Panc1 (cell line): ENCODE results near the gene GDPD5.

ENCODE experiments used
- POLR2AphosphoS5 ChIP-seq: IDR thresholded peaks from 2 replicates; pipeline ENCODE4 v1.6.1; 2012; ENCODE audit warnings: mild to moderate bottlenecking, low read depth, low read length, moderate library complexity
- SIN3A ChIP-seq: IDR thresholded peaks from 2 replicates; pipeline ENCODE4 v1.6.1; 2012; ENCODE audit warnings: low read depth, mild to moderate bottlenecking, low read length, moderate library complexity, borderline replicate concordance; ENCODE audit not compliant: insufficient read depth
- TCF7L2 ChIP-seq: IDR thresholded peaks from 2 replicates; pipeline ENCODE4 v1.6.1; 2011; ENCODE audit warnings: mild to moderate bottlenecking, low read depth, low read length, inconsistent platforms
- TF ChIP-seq, protein P1 (sequence below): fragments of 450-650 bp; IDR thresholded peaks from 2 replicates; pipeline ENCODE4 v1.5.1; 2017; ENCODE audit warnings: mild to moderate bottlenecking
- TF ChIP-seq, protein P2 (sequence below), 2 experiments: IDR thresholded peaks; 2 replicates each; pipeline ENCODE4 v1.6.1; 2011 to 2012; ENCODE audit warnings: low read depth in 2 of 2, control low read depth in 1 of 2, low read length in 1 of 2, mild to moderate bottlenecking in 1 of 2, moderate library complexity in 1 of 2; ENCODE audit not compliant: insufficient read depth in 1 of 2

DNA sequence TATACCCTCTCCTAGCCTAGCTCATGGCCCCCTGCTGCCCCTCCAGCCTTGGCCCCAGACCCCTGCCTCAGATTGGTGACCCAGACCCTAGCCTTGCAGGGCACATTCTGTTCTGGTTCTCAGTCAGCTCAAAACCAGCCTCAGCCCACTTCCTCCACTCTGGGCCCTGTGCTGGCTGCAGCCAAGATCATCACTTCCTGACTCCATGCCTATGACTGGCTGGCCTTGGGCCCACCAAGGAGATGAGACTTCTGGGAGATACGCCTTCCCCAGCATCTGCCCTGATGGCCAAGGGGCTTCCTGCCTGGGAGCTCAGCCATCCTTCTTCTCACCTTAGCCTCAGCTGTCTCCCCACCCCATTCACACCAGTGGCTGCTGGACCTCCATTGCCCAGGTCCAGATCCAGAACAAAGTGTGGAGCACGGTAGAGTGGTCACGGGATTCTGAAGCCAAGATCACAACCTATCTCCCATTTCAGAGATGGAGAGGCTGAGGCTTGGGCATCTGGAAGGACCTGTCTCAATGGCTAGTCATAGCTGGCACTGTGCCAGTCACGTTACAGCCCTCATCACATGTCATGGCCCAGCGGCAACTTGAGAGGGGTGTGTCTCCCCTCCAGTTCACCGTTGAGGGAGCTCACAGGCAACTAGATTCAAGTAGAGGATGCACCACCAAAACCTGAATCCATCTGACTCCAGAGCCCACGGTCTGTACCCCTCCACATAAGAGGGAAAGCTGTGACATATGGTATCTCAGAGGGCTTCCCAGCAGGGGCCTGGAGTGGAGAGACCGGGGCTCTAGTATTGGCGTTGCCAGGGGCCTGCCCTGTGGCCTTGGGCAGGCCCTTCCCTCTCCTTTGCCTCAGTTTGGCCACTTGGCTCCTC lies 49.7 kb downstream of the GDPD5 start:
- TF ChIP-seq, protein P1, sequence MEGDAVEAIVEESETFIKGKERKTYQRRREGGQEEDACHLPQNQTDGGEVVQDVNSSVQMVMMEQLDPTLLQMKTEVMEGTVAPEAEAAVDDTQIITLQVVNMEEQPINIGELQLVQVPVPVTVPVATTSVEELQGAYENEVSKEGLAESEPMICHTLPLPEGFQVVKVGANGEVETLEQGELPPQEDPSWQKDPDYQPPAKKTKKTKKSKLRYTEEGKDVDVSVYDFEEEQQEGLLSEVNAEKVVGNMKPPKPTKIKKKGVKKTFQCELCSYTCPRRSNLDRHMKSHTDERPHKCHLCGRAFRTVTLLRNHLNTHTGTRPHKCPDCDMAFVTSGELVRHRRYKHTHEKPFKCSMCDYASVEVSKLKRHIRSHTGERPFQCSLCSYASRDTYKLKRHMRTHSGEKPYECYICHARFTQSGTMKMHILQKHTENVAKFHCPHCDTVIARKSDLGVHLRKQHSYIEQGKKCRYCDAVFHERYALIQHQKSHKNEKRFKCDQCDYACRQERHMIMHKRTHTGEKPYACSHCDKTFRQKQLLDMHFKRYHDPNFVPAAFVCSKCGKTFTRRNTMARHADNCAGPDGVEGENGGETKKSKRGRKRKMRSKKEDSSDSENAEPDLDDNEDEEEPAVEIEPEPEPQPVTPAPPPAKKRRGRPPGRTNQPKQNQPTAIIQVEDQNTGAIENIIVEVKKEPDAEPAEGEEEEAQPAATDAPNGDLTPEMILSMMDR = no peak
- TF ChIP-seq SIN3A (no peak), POLR2AphosphoS5 (no peak), TCF7L2 (no peak)
- TF ChIP-seq, protein P2, sequence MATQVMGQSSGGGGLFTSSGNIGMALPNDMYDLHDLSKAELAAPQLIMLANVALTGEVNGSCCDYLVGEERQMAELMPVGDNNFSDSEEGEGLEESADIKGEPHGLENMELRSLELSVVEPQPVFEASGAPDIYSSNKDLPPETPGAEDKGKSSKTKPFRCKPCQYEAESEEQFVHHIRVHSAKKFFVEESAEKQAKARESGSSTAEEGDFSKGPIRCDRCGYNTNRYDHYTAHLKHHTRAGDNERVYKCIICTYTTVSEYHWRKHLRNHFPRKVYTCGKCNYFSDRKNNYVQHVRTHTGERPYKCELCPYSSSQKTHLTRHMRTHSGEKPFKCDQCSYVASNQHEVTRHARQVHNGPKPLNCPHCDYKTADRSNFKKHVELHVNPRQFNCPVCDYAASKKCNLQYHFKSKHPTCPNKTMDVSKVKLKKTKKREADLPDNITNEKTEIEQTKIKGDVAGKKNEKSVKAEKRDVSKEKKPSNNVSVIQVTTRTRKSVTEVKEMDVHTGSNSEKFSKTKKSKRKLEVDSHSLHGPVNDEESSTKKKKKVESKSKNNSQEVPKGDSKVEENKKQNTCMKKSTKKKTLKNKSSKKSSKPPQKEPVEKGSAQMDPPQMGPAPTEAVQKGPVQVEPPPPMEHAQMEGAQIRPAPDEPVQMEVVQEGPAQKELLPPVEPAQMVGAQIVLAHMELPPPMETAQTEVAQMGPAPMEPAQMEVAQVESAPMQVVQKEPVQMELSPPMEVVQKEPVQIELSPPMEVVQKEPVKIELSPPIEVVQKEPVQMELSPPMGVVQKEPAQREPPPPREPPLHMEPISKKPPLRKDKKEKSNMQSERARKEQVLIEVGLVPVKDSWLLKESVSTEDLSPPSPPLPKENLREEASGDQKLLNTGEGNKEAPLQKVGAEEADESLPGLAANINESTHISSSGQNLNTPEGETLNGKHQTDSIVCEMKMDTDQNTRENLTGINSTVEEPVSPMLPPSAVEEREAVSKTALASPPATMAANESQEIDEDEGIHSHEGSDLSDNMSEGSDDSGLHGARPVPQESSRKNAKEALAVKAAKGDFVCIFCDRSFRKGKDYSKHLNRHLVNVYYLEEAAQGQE (IDR thresholded peaks at IDR 0.05; ENCODE audit: insufficient read depth in 1 of 2, low read depth in 2 of 2, low read length in 1 of 2) = 0 out of 4 replicates have a peak, but pooled peaks of 1 of the 2 experiments have one; percentile 17
